HG03280 (cell line): ENCODE results near the gene TSPAN10.

Experiments used
- ATAC-seq: cut with Tn5 transposase; IDR thresholded peaks from one replicate; pipeline ENCODE4 v1.9.1; 2021; ENCODE audit warnings: mild to moderate bottlenecking, moderate library complexity; ENCODE audit not compliant: unreplicated experiment

TSPAN10 gene

DNA sequence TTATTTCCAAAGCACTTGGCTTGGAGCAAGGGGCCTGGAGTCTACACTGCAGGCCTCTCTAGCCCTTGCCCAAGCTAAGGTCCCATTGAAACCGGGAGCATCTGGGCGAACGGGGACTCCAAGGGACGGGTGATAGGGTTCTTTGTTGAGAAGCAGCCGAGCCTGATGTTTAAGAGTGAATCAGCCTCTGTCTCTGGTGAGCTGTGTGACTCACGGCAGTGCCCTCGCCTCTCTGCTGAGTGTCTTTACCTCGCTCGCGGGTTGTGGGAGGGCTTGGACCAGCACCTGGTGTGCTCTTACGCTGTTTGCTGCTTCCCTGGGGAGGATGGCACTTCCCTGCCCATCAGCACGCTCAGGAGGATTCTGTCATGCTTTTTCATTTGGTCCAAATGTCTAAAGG lies 48.1 kb downstream of the TSPAN10 start:
- no peak for ATAC-seq

DNA sequence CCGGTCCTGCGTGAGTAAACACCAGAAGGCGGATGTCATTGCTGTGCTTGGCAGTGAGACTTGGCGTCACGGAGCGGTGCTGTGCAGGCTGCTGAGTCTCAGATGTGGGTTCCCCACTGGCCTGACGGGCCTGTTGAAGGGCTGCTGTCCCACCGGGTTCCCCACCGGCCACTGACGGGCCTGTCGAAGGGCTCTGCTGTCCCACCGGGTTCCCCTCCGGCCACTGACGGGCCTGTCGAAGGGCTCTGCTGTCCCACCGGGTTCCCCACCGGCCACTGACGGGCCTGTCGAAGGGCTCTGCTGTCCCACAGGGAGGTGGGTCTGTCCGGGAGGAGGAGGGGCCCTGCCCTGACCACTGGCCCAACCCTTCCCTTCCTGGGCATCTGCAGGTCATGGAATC lies 49.6 kb downstream of the TSPAN10 start:
- ATAC-seq: no peak

DNA sequence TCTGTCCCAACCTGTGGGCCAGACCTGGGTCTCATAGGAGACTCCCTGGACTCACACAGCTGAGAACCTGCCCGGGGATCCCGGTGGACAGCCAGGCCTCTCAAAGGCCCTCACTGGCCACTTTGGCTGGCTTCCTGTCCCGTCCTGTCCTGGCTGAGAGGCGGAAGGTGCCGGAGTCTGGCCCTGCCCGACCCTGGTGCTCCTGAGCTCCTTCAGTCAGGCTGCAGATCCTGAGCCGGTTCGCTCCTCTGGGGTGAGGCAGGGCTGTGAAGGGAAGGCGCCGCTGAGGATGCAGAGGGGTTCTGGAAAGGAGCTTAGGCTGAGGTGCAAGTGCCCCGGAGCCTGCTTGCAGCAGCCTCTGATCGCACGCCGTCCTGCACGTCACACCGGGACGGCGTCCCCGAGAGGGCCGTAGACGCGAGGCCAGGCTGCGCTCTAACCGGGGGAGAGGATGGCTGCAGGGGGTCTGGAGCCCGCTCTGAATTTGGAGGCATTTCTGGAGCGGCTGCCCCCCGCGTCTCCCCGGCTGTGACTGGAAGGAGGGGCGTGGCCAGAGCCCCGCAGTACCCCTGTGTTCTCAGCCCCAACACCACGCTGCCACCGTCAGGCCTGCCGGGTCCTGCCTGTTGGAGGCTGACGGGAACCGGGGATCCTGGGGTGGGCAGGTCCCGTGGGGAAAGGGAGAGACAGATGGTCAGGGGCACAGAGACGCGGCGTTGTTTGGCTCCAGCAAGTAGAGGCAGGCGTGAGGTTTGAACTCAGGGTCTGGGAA lies 51.0 kb downstream of the TSPAN10 start:
- no peak for ATAC-seq

DNA sequence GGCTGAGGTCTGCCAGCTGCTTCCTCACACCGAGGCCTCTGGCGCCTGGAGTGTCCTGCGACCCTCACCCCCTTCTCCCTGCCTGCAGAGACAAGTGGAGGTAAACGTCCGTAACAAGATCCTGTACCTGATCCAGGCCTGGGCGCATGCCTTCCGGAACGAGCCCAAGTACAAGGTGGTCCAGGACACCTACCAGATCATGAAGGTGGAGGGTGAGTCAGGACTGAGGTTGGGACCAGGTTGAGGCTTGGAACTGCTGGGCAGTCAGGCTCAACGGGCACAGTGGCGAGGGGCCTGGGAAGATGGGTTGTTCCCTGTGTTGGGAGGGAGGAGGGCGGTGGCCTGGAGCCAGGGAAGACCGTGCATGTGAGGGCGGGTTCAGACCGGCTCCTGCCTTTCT lies 51.6 kb downstream of the TSPAN10 start:
- ATAC-seq: no peak

DNA sequence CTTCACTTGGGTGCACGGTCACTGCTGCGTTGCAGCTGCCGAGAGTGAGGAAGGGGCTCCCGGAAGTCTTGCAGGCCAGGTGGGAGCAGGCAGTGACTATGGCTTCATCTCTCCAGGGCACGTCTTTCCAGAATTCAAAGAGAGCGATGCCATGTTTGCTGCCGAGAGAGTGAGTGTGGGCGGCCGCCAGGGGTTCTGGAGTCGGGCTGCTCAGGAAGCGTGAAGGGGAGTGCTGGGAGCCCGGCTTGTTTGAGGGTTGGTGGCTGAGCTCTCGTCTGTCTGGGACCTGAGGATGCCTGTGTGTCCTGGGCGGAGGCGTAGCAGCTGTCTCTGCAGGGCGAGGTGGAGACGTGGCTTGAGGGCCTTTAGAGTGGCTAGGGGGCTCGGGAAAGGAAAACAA lies 53.1 kb downstream of the TSPAN10 start:
- ATAC-seq: no peak

DNA sequence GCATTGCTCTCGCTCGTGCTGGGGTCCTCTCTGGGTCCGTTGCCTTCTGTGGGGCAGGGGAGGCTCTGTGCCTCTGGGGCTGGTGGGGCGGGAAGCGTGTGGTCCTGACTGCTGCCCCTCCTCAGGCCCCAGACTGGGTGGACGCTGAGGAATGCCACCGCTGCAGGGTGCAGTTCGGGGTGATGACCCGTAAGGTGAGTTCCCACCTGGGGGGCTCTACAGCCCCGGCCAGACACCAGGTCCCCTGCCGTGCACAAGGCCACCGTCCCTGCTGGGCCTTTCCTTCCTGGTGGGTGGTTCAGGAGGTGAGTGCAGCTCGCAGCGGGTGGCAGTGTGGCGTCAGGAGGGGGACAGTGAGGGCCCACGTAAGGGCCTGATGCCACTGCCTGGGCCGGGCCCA lies 53.6 kb downstream of the TSPAN10 start:
- ATAC-seq: no peak

DNA sequence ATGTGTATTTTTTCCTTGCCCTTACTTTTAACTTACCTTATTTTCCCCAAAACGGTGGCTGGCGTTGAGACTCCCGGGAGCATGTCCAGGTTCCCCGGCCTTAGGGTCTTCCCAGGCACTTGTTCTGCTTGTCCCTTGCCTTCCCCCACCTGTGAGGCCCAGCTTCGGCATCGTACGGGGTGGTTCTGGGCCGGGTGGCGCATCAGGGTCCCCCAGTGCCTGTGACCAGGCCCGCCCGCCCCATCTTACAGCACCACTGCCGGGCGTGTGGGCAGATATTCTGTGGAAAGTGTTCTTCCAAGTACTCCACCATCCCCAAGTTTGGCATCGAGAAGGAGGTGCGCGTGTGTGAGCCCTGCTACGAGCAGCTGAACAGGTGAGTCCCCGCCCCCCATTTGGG lies 54.2 kb downstream of the TSPAN10 start:
- ATAC-seq: no peak

DNA sequence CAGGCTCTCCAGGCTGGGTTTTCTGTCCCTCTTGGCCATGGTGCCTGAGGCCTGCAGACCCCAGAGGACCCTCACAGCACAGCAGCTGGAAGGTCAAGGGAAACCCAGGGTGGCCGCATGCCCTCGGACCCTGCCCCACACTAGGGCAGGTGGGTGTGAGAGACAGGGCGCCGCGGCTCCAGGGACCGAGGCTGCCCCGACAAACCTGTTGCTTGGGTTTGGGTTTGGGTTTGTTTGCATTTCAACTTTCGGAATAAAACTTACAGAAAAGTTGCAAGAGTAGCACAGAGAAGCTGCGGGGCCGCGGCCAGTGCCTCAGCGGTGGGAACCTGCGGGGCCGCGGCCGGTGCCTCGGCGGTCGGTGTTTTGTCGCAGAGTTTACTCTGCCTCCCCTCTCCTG lies 54.6 kb downstream of the TSPAN10 start:
- ATAC-seq: no peak

DNA sequence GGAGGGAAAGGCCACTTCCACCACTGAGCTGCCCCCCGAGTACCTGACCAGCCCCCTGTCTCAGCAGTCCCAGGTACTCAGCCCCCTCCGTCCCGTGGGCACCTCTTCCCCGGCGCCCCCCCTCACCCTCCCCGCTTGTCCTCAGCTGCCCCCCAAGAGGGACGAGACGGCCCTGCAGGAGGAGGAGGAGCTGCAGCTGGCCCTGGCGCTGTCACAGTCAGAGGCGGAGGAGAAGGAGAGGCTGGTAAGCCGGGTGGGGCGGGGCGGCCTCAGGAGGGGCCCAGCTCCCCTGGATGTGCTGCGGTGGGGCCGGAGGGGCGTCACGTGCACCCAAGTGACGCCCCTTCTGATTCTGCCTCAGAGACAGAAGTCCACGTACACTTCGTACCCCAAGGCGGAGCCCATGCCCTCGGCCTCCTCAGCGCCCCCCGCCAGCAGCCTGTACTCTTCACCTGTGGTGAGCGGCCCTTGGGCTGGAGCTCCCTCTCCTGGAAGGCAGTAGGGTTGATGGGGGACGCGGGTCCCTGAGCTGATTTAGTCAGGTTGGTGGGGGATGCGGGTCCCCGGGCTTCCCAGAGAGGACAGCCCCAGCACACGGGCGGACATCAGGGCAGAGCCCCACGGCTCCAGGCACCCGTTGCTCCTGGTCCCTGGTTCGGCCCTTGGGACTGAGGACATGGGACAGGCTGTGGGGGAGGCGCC lies 56.7 kb downstream of the TSPAN10 start:
- no peak for ATAC-seq

DNA sequence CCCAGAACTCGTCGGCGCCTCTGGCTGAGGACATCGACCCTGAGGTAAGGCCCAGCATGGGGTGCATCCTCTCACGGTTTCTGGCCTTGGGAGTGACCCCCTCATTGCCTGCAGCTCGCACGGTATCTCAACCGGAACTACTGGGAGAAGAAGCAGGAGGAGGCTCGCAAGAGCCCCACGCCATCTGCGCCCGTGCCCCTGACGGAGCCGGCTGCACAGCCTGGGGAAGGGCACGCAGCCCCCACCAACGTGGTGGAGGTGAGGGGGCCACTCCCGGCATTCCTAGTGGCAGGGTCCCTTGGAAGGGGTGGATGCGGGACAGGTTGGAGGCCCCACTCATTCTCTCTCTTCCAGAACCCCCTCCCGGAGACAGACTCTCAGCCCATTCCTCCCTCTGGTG lies 57.8 kb downstream of the TSPAN10 start:
- ATAC-seq: no peak

DNA sequence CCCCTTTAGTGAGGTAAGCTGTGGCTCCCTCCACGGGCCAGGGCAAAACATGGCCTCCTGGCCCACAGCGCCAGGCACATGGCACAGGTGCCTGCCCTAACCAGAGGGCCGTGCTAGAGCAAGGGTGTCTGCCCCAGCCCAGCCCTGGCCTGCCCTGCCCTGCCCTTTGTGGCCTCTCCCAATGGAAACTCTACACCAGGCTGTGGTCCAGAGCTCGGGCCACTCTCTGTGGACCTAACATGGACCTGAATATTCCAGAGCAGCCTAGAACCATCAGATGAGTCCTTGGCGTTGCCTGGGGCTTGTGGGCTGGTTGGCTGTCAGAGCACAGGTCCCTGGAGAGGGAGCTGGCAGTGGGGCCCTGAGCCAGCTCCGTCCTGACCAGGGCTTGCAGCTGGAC lies 58.2 kb downstream of the TSPAN10 start:
- ATAC-seq: no peak

DNA sequence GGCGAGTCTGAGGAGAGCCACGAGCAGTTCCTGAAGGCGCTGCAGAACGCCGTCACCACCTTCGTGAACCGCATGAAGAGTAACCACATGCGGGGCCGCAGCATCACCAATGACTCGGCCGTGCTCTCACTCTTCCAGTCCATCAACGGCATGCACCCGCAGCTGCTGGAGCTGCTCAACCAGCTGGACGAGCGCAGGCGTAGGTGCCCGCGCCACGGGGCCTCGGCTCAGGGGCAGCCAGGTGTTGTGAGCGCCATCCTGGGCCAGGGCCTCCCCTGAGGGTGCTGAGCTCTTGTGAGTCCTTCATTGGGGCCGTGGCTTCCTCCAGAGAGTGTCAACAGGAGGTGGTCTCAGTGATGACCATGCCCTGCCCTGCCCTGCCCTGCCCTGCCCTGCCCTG lies 58.8 kb downstream of the TSPAN10 start:
- no peak for ATAC-seq

DNA sequence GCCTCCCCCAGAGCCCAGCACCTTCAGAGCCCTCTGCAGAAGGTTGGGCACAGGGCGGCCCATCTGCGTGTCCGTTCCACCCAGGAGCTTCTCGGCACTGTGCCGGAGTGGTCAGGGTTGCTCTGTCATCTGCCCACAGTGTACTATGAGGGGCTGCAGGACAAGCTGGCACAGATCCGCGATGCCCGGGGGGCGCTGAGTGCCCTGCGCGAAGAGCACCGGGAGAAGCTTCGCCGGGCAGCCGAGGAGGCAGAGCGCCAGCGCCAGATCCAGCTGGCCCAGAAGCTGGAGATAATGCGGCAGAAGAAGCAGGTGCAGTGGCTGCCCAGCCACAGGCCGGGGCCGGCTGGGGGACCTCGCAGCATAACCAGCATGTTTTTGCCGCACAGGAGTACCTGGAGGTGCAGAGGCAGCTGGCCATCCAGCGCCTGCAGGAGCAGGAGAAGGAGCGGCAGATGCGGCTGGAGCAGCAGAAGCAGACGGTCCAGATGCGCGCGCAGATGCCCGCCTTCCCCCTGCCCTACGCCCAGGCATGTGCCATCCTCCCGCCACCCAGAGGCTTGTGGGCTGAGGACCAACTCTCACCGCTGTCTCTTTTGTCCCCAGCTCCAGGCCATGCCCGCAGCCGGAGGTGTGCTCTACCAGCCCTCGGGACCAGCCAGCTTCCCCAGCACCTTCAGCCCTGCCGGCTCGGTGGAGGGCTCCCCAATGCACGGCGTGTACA lies 59.4 kb downstream of the TSPAN10 start:
- ATAC-seq: no peak

DNA sequence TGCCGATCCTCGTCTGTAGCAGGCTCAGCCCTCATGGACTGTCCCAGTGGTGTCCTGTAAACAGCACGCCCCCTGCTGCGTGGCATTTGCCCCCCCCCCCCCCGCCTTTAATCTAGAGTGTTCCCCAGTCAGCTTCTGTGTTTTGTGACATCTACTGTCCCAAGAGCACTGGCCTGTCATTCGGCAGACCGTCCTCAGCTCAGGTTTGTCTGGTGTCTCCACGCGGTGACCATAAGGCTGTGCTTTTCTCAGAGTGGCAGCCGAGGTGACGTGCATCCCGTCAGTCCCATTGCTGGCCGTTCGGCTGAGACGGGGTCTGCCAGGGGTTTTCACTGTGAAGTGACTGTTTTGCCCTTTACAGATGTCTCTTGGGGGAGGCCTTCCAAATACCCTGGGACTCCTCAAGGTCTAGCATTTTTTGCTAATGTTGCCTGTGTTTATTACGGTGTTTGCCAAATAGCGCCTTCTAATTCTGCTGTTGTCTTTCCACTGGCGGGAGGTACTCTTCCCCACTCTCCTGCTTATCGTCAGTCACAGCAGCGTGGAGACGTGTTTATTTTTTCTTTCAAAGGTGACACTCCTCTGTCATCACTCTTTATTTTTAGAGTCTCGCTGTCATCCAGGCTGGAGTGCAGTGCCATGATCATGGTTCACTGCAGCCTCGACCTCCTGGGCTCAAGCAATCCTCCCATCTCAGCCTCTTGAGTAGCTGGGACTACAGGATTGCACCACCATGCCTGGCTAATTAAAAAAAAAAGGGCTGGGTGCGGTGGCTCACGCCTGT lies 60.5 kb downstream of the TSPAN10 start:
- ATAC-seq: no peak
